Measurements from ENCODE around the gene PCF11. TPM values are rescaled to one million over a fixed set of nuclear protein-coding genes. Genes with fewer than 3 reads are reported as not detected.

Gene PCF11
- total RNA-seq, 4 donors from 2014 or later = 32.2 to 91.7 (median 60.6) TPM

GRCh38 chr11:83222499-83222898, 65.6 kb downstream of the PCF11 start:
- no peak overlapping the region for H3K27ac ChIP-seq
- TF ChIP-seq POLR2A (IDR thresholded peaks at IDR 0.05) (no peak), EP300 (IDR thresholded peaks at IDR 0.05) (no peak), POLR2AphosphoS5 (IDR thresholded peaks at IDR 0.05) (no peak), CTCF (IDR thresholded peaks at IDR 0.05) (no peak)
- 96 to 100% methylated on average over 1 of the region's 1 CpG for WGBS, 2 donors (ENCODE audit: low coverage in 1 of 2)
- H3K4me1 ChIP-seq = no peaks in the 10 kb centered on the region
- H3K27me3 ChIP-seq = no peaks in the 10 kb centered on the region
- H3K9me3 ChIP-seq = no peaks in the 10 kb centered on the region
- no peak overlapping the region for H3K4me3 ChIP-seq
- no peak for ATAC-seq
- no peaks in the 10 kb centered on the region for H3K36me3 ChIP-seq

DNA sequence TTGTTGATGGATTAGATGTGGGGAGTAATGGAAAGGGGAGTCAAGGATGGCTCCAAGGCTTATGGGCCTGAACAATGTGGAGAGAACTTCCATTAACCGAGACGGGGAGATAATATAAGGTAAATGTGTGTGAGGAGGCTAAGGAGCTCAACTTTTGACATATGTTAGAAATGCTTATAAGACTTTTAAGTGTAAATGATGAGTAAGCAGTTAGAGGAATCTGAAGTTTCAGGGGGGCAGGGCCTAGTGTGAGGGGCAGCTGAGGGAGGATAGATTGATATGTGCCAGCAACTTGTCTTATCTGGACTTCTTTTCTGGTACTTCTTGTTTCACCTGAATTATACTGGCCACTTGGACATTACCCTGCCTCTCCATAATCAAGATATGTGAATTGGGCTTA, 66.5 kb downstream of the PCF11 start:
- H3K27me3 ChIP-seq = no peaks in the 10 kb centered on the region
- no peaks in the 10 kb centered on the region for H3K9me3 ChIP-seq
- no peak overlapping the region for H3K4me3 ChIP-seq
- H3K36me3 ChIP-seq = peaks cover 0 to 2% of the 10 kb centered on the region in 2 donors
- TF ChIP-seq EP300 (IDR thresholded peaks at IDR 0.05) (no peak), CTCF (IDR thresholded peaks at IDR 0.05) (no peak), POLR2A (IDR thresholded peaks at IDR 0.05) (no peak), POLR2AphosphoS5 (IDR thresholded peaks at IDR 0.05) (no peak)
- H3K27ac ChIP-seq = no peak overlapping the region
- no peak for ATAC-seq
- WGBS, 2 donors (ENCODE audit: low coverage in 1 of 2) = 78 to 93% methylated on average over 2 of the region's 2 CpGs
- H3K4me1 ChIP-seq = no peaks in the 10 kb centered on the region

- ATAC-seq = no peak
- no peaks in the 10 kb centered on the region for H3K27me3 ChIP-seq
- no peak for TF ChIP-seq POLR2A (IDR thresholded peaks at IDR 0.05)
- no peak for TF ChIP-seq CTCF (IDR thresholded peaks at IDR 0.05)
- TF ChIP-seq EP300 (IDR thresholded peaks at IDR 0.05) = no peak
- TF ChIP-seq POLR2AphosphoS5 (IDR thresholded peaks at IDR 0.05) = no peak
- no peak overlapping the region for H3K27ac ChIP-seq
- no peak overlapping the region for H3K4me3 ChIP-seq
- H3K4me1 ChIP-seq = no peaks in the 10 kb centered on the region
- WGBS, 2 donors (ENCODE audit: low coverage in 1 of 2) = 63% methylated on average over 1 of the region's 1 CpG
- no peaks in the 10 kb centered on the region for H3K9me3 ChIP-seq
- peaks cover 0 to 16% of the 10 kb centered on the region in 2 donors for H3K36me3 ChIP-seq
Observed at GRCh38 chr11:83235825-83236224, 78.9 kb downstream of the PCF11 start.

Small RNA genes lying within 50 kb of the gene (small RNA-seq; reads per million reads assigned to genes)
- gene AP000873.5 = 0 reads per million in 4 donors

Other genes with a start within 250 kb of the PCF11 start
- gene RAB30, start 85.2 kb upstream of the PCF11 start, total RNA-seq = 10 to 100 TPM; 18.7 to 36.6 (median 27.5) TPM
- 10 to 100 TPM in 3 of 4 donors, 1 to 10 TPM in 1; 9.3 to 13.3 (median 13.2) TPM for gene ANKRD42, start 36.6 kb downstream of the PCF11 start, total RNA-seq
- gene CCDC90B, start 129.2 kb downstream of the PCF11 start, total RNA-seq = 10 to 100 TPM; 31.1 to 34.6 (median 33.2) TPM